Rectal smooth muscle tissue (tissue), 1 donor: ENCODE data around the gene DARS1.

Experiments used
- H3K27ac ChIP-seq: one replicate; pipeline ENCODE4 v1.7.0; 2013; ENCODE audit warnings: low read depth, low read length, inconsistent platforms
- H3K27me3 ChIP-seq: one replicate; pipeline ENCODE4 v1.7.0; 2013; ENCODE audit warnings: low read length; ENCODE audit not compliant: control insufficient read depth, insufficient read depth
- H3K36me3 ChIP-seq: one replicate; pipeline ENCODE4 v1.7.0; 2013; ENCODE audit warnings: low read length; ENCODE audit not compliant: control insufficient read depth, insufficient read depth
- H3K4me1 ChIP-seq: one replicate; pipeline ENCODE4 v1.7.0; 2013; ENCODE audit warnings: low read length; ENCODE audit not compliant: control insufficient read depth, insufficient read depth
- H3K4me3 ChIP-seq: one replicate; pipeline ENCODE4 v1.7.0; 2013; ENCODE audit warnings: low read length
- H3K9ac ChIP-seq: one replicate; pipeline ENCODE4 v1.7.0; 2013; ENCODE audit warnings: low read length

The DARS1 gene

DNA sequence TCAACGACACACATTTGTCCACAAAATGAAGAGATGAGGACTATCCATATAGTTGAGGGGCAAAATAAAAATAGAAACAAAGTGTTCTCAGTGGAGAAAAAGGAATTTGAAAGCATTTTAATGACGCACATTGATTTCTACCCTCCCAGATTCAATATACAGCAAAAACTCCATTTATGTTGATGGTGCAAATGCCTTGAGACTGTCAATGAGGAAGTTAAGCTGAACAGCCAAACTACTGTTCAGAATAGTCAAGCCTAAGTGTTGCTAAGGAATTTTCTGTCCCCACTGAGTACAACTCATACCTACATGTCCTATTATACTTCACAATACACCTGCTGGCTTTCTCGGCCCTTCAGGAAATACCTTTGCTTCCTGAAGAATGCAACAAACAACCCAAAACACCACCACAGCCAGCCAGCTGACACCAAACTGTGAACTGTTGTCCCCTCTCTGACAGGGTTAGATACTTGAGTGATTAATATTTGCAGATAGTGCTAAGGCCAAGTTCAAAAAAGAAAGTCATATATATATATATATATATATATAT, 27.8 kb upstream of the DARS1 start:
- no peaks in the 10 kb centered on the region for H3K4me1 ChIP-seq
- H3K9ac ChIP-seq, result no peak overlapping the region
- H3K27me3 ChIP-seq, result no peaks in the 10 kb centered on the region
- no peaks in the 10 kb centered on the region for H3K36me3 ChIP-seq
- H3K4me3 ChIP-seq, result no peak overlapping the region
- H3K27ac ChIP-seq, result no peak overlapping the region

DNA sequence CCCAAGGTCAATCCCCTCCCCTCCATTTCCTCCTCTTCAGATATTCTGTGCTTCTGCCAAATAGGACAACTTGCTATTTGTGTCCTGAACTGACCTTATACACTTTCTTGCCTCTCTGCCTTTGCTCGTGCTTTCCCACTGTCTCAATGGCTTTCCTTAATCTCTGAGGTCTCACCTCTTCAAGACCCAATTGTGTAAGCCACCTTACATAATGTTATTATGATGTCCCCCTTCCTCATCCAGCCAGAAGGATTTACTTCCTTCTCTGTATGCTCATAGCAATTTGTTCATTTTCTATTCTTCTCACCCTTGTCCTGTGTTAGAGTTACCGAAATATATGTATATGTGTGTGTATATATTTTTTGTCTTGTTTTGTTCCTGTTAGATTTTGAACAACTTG, 26.9 kb upstream of the DARS1 start:
- no peak overlapping the region for H3K27ac ChIP-seq
- H3K4me3 ChIP-seq, result no peak overlapping the region
- H3K27me3 ChIP-seq, result no peaks in the 10 kb centered on the region
- H3K9ac ChIP-seq, result no peak overlapping the region
- H3K4me1 ChIP-seq, result no peaks in the 10 kb centered on the region
- no peaks in the 10 kb centered on the region for H3K36me3 ChIP-seq

DNA sequence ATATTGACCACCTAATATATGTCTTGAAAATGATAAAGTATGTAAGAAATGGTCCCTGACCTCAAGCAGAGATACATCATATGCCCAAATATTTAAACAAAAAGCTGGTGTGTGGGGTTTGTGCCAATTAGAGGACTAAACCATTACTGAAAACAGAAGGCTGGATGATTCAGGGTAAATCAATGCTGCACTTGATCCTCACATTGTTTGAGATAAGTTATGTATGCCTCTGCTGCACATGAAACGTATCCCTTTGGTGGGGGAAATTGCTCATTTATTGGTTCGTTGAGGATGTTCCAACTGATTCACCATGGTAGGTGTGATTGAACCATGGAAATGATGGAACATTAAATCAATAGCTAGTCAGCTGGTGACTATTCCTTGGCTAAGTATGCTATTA, 24.7 kb upstream of the DARS1 start:
- no peak overlapping the region for H3K27ac ChIP-seq
- no peak overlapping the region for H3K9ac ChIP-seq
- H3K4me1 ChIP-seq, result no peaks in the 10 kb centered on the region
- H3K27me3 ChIP-seq, result peaks cover 2% of the 10 kb centered on the region
- H3K36me3 ChIP-seq, result no peaks in the 10 kb centered on the region
- no peak overlapping the region for H3K4me3 ChIP-seq

DNA sequence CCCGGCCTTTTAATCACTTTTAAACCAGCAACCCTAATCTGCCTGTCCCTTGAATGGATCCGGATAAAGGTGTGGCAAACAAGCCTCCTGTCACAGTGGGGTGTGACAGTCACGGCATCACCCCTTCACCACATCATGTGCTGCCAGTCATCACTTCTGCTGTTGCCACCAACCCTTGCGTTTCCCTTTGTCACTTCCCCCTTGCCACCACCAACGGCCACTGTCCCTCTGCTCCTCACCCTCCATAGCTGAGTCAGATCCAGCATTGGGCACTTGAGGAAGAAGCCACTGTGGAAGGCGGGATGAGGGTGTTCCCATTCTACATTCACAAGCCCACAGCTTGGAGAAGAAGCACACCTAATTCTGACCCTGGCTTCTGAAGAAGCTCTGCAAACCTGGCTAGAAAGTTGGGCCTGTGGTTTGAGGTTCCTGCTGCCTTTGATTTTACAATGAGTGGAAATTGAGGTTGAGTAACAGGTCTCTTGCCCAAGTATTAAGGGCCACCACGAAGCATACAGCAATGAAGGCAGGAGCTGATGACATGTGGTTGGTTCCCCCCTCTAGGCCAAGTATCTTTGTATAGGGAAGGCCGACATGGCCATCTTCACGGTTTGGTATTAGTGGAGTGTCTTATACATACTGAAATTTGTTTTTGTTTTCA, 22.9 kb upstream of the DARS1 start:
- no peak overlapping the region for H3K9ac ChIP-seq
- H3K4me1 ChIP-seq, result no peaks in the 10 kb centered on the region
- H3K36me3 ChIP-seq, result no peaks in the 10 kb centered on the region
- H3K4me3 ChIP-seq, result no peak overlapping the region
- H3K27me3 ChIP-seq, result peaks cover 2% of the 10 kb centered on the region
- H3K27ac ChIP-seq, result no peak overlapping the region

DNA sequence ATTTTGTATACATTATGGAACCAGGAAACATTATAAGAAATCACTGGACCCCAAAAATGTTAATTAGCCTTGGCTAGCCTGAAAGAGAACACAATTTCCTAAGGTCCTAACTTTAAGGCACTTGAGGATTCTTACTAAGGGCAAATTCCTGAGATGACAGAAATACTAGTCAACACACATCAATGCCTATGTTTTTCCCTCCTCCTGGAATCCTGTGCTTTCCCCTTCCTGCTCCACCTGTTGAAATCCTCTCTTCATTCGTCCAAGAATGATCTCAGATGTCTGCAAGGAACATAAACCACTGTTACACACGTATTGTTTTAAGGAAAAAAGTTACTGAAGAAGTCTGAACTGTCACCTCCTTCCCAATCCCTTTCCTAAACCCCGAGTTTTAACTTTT, 21.2 kb upstream of the DARS1 start:
- peaks cover 2% of the 10 kb centered on the region for H3K27me3 ChIP-seq
- H3K27ac ChIP-seq, result no peak overlapping the region
- no peaks in the 10 kb centered on the region for H3K36me3 ChIP-seq
- H3K9ac ChIP-seq, result no peak overlapping the region
- no peak overlapping the region for H3K4me3 ChIP-seq
- no peaks in the 10 kb centered on the region for H3K4me1 ChIP-seq

DNA sequence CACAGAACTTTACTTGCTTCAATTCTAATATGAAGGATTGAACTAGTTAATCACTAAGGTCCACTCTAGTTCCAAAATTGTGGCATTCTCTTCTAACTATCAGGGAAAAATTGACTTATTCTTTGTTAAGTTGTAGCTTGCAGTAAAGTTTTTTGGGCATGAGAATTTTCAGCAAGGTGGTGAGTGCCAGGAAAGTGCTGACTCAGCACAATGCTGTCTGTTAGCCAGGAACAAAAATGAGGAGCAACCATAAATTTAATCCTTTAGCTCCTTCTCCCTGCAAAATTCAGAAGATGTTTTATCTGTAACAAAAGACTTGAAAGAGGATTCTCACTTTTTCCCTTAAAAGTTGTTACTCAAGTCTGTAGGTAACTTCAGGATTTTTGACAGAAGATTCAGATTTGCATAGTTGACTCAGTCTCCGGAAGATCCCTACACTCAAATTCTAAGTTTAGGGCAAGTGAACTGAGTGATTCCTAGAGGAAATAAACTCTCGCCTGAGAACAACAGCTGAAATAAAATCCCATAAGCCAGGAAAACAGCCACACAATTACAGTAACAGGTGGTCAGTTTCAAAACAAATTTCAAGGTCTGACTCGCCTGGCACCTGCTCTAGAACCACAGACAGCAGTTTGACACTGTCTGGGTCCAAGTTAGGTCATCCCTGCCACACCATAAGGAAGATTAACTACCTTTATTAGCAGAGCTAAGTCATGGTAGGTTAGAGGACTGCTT, 20.2 kb upstream of the DARS1 start:
- Histone ChIP-seq H3K4me3 (no peak overlapping the region), H3K4me1 (peaks cover under 1% of the 10 kb centered on the region), H3K27me3 (peaks cover 2% of the 10 kb centered on the region), H3K27ac (no peak overlapping the region), H3K9ac (no peak overlapping the region), H3K36me3 (no peaks in the 10 kb centered on the region)

GRCh38 chr2:136004965-136005364, 19.5 kb upstream of the DARS1 start:
- Histone ChIP-seq H3K27me3 (peaks cover 2% of the 10 kb centered on the region), H3K4me1 (peaks cover 6% of the 10 kb centered on the region), H3K36me3 (no peaks in the 10 kb centered on the region), H3K4me3 (no peak overlapping the region), H3K9ac (no peak overlapping the region), H3K27ac (no peak overlapping the region)

DNA sequence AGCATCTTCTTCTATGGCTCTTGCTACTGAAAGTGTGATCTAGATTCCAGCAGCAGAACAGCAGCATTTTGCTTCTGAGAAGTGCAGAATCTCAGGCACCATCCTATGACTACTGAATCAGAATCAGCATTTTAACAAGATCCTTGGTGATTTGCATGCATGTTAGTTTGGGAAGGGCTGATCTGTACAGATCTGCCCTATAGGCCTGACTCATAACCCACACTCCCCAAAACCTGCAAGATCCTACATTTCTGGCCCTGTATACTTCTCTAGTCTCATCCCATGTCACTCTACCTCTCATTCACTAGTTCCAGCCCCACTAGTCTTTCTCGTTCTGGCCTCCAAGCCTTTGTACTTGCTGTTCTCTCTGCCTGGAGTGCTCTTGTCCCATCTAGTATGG, 15.7 kb upstream of the DARS1 start:
- H3K9ac ChIP-seq, result no peak overlapping the region
- H3K4me1 ChIP-seq, result peaks cover 8% of the 10 kb centered on the region
- no peaks in the 10 kb centered on the region for H3K36me3 ChIP-seq
- H3K4me3 ChIP-seq, result no peak overlapping the region
- H3K27ac ChIP-seq, result no peak overlapping the region
- no peaks in the 10 kb centered on the region for H3K27me3 ChIP-seq

- no peak overlapping the region for H3K9ac ChIP-seq
- peak overlapping the region; percentile 67 for H3K27ac ChIP-seq
- peak overlapping the region; percentile 3 for H3K4me3 ChIP-seq
- H3K36me3 ChIP-seq, result no peaks in the 10 kb centered on the region
- peaks cover 8% of the 10 kb centered on the region for H3K4me1 ChIP-seq
- H3K27me3 ChIP-seq, result no peaks in the 10 kb centered on the region
These were observed 15.1 kb upstream of the DARS1 start for GRCh38 chr2:136000502-136000901.

DNA sequence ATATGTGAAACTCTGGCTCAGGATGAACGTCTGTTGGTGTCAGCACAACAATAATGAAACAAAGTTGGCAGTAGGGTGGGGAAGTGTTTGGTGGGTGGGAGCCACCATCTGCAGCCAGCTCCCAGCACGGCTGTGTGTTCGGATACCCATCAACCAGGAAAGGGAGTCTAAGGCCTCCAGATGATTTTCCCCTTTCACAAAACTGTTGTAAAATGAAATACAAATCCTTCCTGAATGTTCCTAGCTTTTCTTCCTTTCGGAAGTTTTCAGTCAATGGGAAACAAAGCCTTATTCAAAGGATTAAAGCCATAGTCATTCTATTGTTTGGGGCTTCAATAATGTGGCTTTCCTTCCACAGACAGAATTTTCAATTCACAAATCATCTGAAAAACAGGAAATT, 14.5 kb upstream of the DARS1 start:
- Histone ChIP-seq H3K4me1 (peaks cover 8% of the 10 kb centered on the region), H3K27ac (peak overlapping the region; percentile 67), H3K4me3 (peak overlapping the region; percentile 3), H3K27me3 (no peaks in the 10 kb centered on the region), H3K9ac (no peak overlapping the region), H3K36me3 (no peaks in the 10 kb centered on the region)

- Histone ChIP-seq H3K4me3 (no peak overlapping the region), H3K27ac (no peak overlapping the region), H3K36me3 (no peaks in the 10 kb centered on the region), H3K4me1 (peaks cover 8% of the 10 kb centered on the region), H3K9ac (no peak overlapping the region), H3K27me3 (no peaks in the 10 kb centered on the region)
These were observed 13.5 kb upstream of the DARS1 start for GRCh38 chr2:135998879-135999278.

DNA sequence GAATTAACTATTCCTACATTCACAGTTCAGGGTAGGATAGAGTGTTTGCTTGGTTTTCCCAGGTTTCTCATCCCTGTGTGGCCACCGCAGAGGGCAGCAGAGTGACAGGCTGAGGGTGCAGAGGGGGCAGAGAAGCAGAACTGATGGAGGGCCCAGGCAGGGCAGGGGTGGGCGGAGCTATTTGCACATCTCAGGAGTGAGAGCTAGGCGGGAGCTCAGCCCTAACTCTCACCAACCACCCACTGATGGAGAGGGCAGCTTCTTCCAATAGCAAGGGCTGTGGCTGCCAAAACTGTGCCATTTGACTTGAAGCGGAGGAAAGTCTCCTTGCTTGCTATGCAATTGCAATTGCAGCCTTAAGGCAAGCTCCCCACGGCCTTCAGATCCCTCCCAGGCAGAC, 12.0 kb upstream of the DARS1 start:
- no peak overlapping the region for H3K27ac ChIP-seq
- H3K4me1 ChIP-seq, result peaks cover 8% of the 10 kb centered on the region
- H3K27me3 ChIP-seq, result no peaks in the 10 kb centered on the region
- no peak overlapping the region for H3K4me3 ChIP-seq
- no peaks in the 10 kb centered on the region for H3K36me3 ChIP-seq
- no peak overlapping the region for H3K9ac ChIP-seq

DNA sequence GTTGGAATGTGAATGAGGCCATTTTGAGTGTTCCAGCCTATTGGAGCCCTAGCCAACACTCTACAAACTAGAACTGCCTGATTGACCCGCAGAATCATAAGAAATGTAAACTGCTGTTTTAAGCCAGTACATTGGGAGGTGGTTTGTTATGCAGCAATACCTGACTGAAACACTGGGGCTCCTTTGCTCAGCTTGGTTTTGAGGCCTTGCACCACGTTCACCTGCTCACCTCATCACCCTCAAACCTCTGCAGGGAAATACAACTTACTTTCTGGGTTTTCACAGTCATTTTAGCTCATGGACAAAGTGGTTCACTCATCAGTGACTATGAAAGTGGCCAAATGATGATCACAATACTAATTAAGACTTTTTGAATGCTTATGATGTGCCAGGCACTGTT, 10.9 kb upstream of the DARS1 start:
- Histone ChIP-seq H3K27me3 (no peaks in the 10 kb centered on the region), H3K36me3 (no peaks in the 10 kb centered on the region), H3K4me3 (no peak overlapping the region), H3K4me1 (peaks cover 8% of the 10 kb centered on the region), H3K27ac (no peak overlapping the region), H3K9ac (no peak overlapping the region)
